ENCODE measurements around the gene MYL5.
"Not testable (repeated sequence)": the region's sequence is repeated elsewhere in the genome, so short reads cannot be mapped to it uniquely, and the experiment has no call there.

Gene MYL5

GRCh38 chr4:730511-730910, 56.2 kb downstream of the MYL5 start:
- no peak for DNase-seq

- not testable (repeated sequence) for DNase-seq
Measured at GRCh38 chr4:730946-731904, 56.9 kb downstream of the MYL5 start.
